ENCODE data around the gene ZNF883. TPM values are rescaled to one million over a fixed set of nuclear protein-coding genes. Genes with fewer than 3 reads are reported as not detected.

ZNF883 gene
- total RNA-seq, 1 experiment from 2014 or later, result 1.7 TPM

Other genes starting within 250 kb of the ZNF883 start
- not detected in 2 replicates for gene SLC46A2, start 121.3 kb downstream of the ZNF883 start, total RNA-seq (2021)
- 0.81 and 0.90 TPM in 2 replicates for gene ZFP37, start 44.5 kb upstream of the ZNF883 start, total RNA-seq (2021)
- 15.1 and 16.5 TPM in 2 replicates for gene SLC31A2, start 138.8 kb upstream of the ZNF883 start, total RNA-seq (2021)
- gene FKBP15, start 209.1 kb upstream of the ZNF883 start, total RNA-seq (2021), result 23.3 and 33.5 TPM in 2 replicates
- gene SLC31A1, start 209.4 kb upstream of the ZNF883 start, total RNA-seq (2021), result 24.9 and 27.2 TPM in 2 replicates

Data from PC-9 (cell line).